ENCODE data around the gene TNNT2.

DNA sequence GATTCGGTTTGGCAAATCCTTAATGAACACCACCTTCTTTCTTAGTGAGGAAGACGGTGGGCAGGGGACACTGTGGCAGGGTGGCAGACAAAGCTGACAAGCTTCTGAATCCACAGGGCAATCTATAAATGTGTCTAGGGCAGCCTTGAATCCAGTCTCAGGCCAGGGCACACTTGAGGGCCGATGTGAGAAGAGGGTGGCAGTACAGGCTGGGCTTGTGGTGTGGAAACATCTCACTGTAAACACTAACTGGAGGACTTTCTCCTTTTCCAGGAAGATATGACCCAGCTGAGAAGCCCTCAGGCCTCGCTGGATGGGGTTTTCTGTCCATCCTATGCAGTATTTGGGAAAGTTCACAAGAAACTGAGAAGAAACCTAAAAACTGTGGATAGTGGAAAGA lies 47.7 kb downstream of the TNNT2 start:
- TF ChIP-seq, protein P1, sequence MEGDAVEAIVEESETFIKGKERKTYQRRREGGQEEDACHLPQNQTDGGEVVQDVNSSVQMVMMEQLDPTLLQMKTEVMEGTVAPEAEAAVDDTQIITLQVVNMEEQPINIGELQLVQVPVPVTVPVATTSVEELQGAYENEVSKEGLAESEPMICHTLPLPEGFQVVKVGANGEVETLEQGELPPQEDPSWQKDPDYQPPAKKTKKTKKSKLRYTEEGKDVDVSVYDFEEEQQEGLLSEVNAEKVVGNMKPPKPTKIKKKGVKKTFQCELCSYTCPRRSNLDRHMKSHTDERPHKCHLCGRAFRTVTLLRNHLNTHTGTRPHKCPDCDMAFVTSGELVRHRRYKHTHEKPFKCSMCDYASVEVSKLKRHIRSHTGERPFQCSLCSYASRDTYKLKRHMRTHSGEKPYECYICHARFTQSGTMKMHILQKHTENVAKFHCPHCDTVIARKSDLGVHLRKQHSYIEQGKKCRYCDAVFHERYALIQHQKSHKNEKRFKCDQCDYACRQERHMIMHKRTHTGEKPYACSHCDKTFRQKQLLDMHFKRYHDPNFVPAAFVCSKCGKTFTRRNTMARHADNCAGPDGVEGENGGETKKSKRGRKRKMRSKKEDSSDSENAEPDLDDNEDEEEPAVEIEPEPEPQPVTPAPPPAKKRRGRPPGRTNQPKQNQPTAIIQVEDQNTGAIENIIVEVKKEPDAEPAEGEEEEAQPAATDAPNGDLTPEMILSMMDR (IDR thresholded peaks at IDR 0.05) = no peak
- TF ChIP-seq POLR2A (IDR thresholded peaks at IDR 0.05) (no peak), EP300 (IDR thresholded peaks at IDR 0.05) (no peak)

All from tibial nerve (tissue), 4 donors.